Neuronal stem cell (in vitro differentiated cells): ENCODE measurements around the gene ALDOC.

Source experiments
- DNase-seq: peaks from one replicate; pipeline ENCODE4 v3.0.0-alpha.2; 2013; ENCODE audit warnings: low spot score
- H2AFZ ChIP-seq: one replicate; pipeline ENCODE4 v1.6.1; 2013; ENCODE audit warnings: mild to moderate bottlenecking, low read length, inconsistent platforms
- H2AK5ac ChIP-seq: 2 replicates; pipeline ENCODE4 v1.6.1; 2013; ENCODE audit warnings: low read depth, mild to moderate bottlenecking, inconsistent platforms, low read length, moderate library complexity, mixed read lengths
- H2BK120ac ChIP-seq: 2 replicates; pipeline ENCODE4 v1.6.1; 2013; ENCODE audit warnings: low read depth, mild to moderate bottlenecking, inconsistent platforms, low read length, moderate library complexity, mixed read lengths
- H2BK12ac ChIP-seq: one replicate; pipeline ENCODE4 v1.6.1; 2013; ENCODE audit warnings: low read length, inconsistent platforms
- H2BK15ac ChIP-seq: 2 replicates; pipeline ENCODE4 v1.6.1; 2013; ENCODE audit warnings: mild to moderate bottlenecking, low read length, inconsistent platforms, mixed read lengths
- H2BK5ac ChIP-seq: one replicate; pipeline ENCODE4 v1.6.1; 2013; ENCODE audit warnings: inconsistent platforms, mild to moderate bottlenecking, low read length, moderate library complexity
- H3K14ac ChIP-seq: one replicate; pipeline ENCODE4 v1.6.1; 2013; ENCODE audit warnings: low read length, inconsistent platforms
- H3K18ac ChIP-seq: 2 replicates; pipeline ENCODE4 v1.6.1; 2013; ENCODE audit warnings: low read length, inconsistent platforms
- H3K23ac ChIP-seq: 2 replicates; pipeline ENCODE4 v1.6.1; 2013; ENCODE audit warnings: low read depth, mild to moderate bottlenecking, mixed read lengths, low read length, inconsistent platforms; ENCODE audit not compliant: poor library complexity
- H3K27ac ChIP-seq: replicated peaks from 3 replicates; pipeline ENCODE4 v1.5.1; 2013; ENCODE audit warnings: low read length, inconsistent platforms
- H3K27me3 ChIP-seq, 3 experiments: 2 replicates each; pipeline ENCODE4 v1.6.1; 2013; ENCODE audit warnings: low read length in 3 of 3, mild to moderate bottlenecking in 2 of 3, inconsistent platforms in 1 of 3, low read depth in 1 of 3, mixed read lengths in 1 of 3, moderate library complexity in 1 of 3; ENCODE audit not compliant: control insufficient read depth in 3 of 3, insufficient read depth in 3 of 3
- H3K36me3 ChIP-seq, 2 donors: replicated peaks in 1 of 2; 2 replicates each; pipeline ENCODE4 v1.6.1; 2013; ENCODE audit warnings: low read length in 2 of 2; ENCODE audit not compliant: control insufficient read depth in 2 of 2, insufficient read depth in 2 of 2
- H3K4ac ChIP-seq: 2 replicates; pipeline ENCODE4 v1.6.1; 2013; ENCODE audit warnings: inconsistent platforms, mild to moderate bottlenecking, low read length, moderate library complexity
- H3K4me1 ChIP-seq, 2 donors: 1 replicate in 1 of 2; 2 replicates in 1 of 2; pipeline ENCODE4 v1.6.1; 2013; ENCODE audit warnings: low read length in 2 of 2, low read depth in 1 of 2; ENCODE audit not compliant: control insufficient read depth in 2 of 2, insufficient read depth in 1 of 2
- H3K4me2 ChIP-seq: one replicate; pipeline ENCODE4 v1.6.1; 2013; ENCODE audit warnings: mild to moderate bottlenecking, low read length, inconsistent platforms; ENCODE audit not compliant: insufficient read depth, poor library complexity, severe bottlenecking
- H3K4me3 ChIP-seq, 2 donors: 2 replicates each; pipeline ENCODE4 v1.5.1; 2013; ENCODE audit warnings: low read length in 2 of 2, mild to moderate bottlenecking in 2 of 2, inconsistent platforms in 1 of 2, moderate library complexity in 1 of 2
- H3K79me1 ChIP-seq: one replicate; pipeline ENCODE4 v1.6.1; 2013; ENCODE audit warnings: low read depth, mild to moderate bottlenecking, inconsistent platforms, low read length, moderate library complexity
- H3K9ac ChIP-seq: one replicate; pipeline ENCODE4 v1.6.1; 2013; ENCODE audit warnings: mild to moderate bottlenecking, low read depth, low read length, inconsistent platforms; ENCODE audit not compliant: poor library complexity
- H3K9me3 ChIP-seq, 2 donors: replicated peaks in 1 of 2; 2 replicates each; pipeline versions ENCODE3 to v1.6.1; 2013; ENCODE audit warnings: low read length in 2 of 2, mild to moderate bottlenecking in 2 of 2, inconsistent platforms in 1 of 2, low read depth in 1 of 2, mixed read lengths in 1 of 2, moderate library complexity in 1 of 2; ENCODE audit not compliant: control insufficient read depth in 2 of 2, insufficient read depth in 1 of 2
- H4K8ac ChIP-seq: one replicate; pipeline ENCODE4 v1.6.1; 2013; ENCODE audit warnings: low read depth, mild to moderate bottlenecking, inconsistent platforms, low read length, moderate library complexity
- H4K91ac ChIP-seq: one replicate; pipeline ENCODE4 v1.6.1; 2013; ENCODE audit warnings: low read length, low read depth, mild to moderate bottlenecking, inconsistent platforms; ENCODE audit not compliant: poor library complexity
- WGBS, 2 donors: extraction: QIAGEN DNeasy Blood & Tissue Kit; methylation state at CpG; one replicate each; pipeline ENCODE4 v1.1.7; 2013; ENCODE audit warnings: missing lambda C conversion rate in 2 of 2, mixed read lengths in 1 of 2; ENCODE audit not compliant: insufficient read length in 2 of 2, insufficient replicate concordance in 1 of 2; ENCODE audit errors: extremely low coverage in 2 of 2; 5-methylcytosine and 5-hydroxymethylcytosine counted together

ALDOC gene

GRCh38 chr17:28597606-28598383 is 21.1 kb upstream of the ALDOC start:
- Histone ChIP-seq H2BK15ac (no peak overlapping the region), H3K4ac (no peak overlapping the region), H3K9me3 (no peaks in the 10 kb centered on the region), H3K4me3 (peak overlapping the region; percentile 81 to 92), H3K27me3 (peaks cover 0 to 4% (median 0%) of the 10 kb centered on the region in 3 experiments), H4K91ac (no peak overlapping the region), H2BK120ac (no peak overlapping the region), H2BK5ac (no peak overlapping the region), H3K23ac (no peak overlapping the region), H3K4me2 (peak overlapping the region; percentile 74), H2AFZ (peak overlapping the region; percentile 90), H3K14ac (no peak overlapping the region), H2BK12ac (no peak overlapping the region), H2AK5ac (no peak overlapping the region), H3K79me1 (peaks cover 2% of the 10 kb centered on the region), H3K27ac (no peak overlapping the region), H3K18ac (no peak overlapping the region), H4K8ac (no peak overlapping the region), H3K36me3 (peaks cover 8 to 53% of the 10 kb centered on the region in 2 donors), H3K4me1 (peaks cover 9 to 12% of the 10 kb centered on the region in 2 donors), H3K9ac (no peak overlapping the region)
- no CpG with 5 or more reads among the region's 5 CpGs for WGBS, 2 donors
- DNase-seq = no peak

DNA sequence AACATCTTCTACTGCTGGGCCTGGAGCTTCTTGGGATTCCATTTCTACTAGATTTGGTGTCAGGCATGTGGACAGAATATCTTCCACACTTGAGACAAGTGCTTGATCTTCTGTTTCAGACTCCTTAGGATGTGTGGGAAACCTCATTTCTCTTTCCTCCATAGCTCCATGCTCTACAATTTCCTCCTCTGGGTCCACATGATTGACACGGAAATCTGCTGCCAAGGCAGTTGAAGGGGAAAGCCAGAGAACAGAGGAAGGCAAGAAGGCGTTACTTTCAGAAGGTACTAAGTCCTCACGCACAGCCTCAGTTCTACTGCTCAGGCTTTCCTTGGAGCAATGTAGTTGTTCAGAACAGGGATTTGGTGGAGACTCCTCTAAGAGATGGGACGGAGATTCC is 15.6 kb upstream of the ALDOC start:
- Histone ChIP-seq H2BK15ac (no peak overlapping the region), H3K4me3 (no peak overlapping the region), H3K23ac (no peak overlapping the region), H3K9ac (no peak overlapping the region), H3K79me1 (peaks cover 2% of the 10 kb centered on the region), H3K36me3 (peaks cover 41 to 90% of the 10 kb centered on the region in 2 donors), H3K9me3 (no peaks in the 10 kb centered on the region), H3K4me1 (peaks cover 0 to 1% of the 10 kb centered on the region in 2 donors), H2AFZ (no peak overlapping the region), H2BK5ac (no peak overlapping the region), H3K4me2 (no peak overlapping the region), H2BK12ac (no peak overlapping the region), H3K18ac (no peak overlapping the region), H2BK120ac (no peak overlapping the region), H3K4ac (no peak overlapping the region), H3K14ac (no peak overlapping the region), H2AK5ac (no peak overlapping the region), H4K8ac (no peak overlapping the region), H3K27ac (no peak overlapping the region), H3K27me3 (no peaks in the 10 kb centered on the region), H4K91ac (no peak overlapping the region)
- DNase-seq = no peak
- no CpG with 5 or more reads among the region's 4 CpGs for WGBS, 2 donors

- peaks cover 4% of the 10 kb centered on the region for H3K79me1 ChIP-seq
- H2BK15ac ChIP-seq = no peak overlapping the region
- H3K4me3 ChIP-seq = no peak overlapping the region
- H3K14ac ChIP-seq = no peak overlapping the region
- H3K23ac ChIP-seq = no peak overlapping the region
- H2AFZ ChIP-seq = no peak overlapping the region
- no peak for DNase-seq
- no peak overlapping the region for H3K18ac ChIP-seq
- no peak overlapping the region for H2BK120ac ChIP-seq
- H2BK12ac ChIP-seq = no peak overlapping the region
- H3K4me1 ChIP-seq = no peaks in the 10 kb centered on the region
- H3K36me3 ChIP-seq = peaks cover 61 to 94% of the 10 kb centered on the region in 2 donors
- no peak overlapping the region for H4K8ac ChIP-seq
- H2BK5ac ChIP-seq = no peak overlapping the region
- H3K27me3 ChIP-seq = no peaks in the 10 kb centered on the region
- no peaks in the 10 kb centered on the region for H3K9me3 ChIP-seq
- no peak overlapping the region for H3K27ac ChIP-seq
- H3K9ac ChIP-seq = no peak overlapping the region
- H2AK5ac ChIP-seq = no peak overlapping the region
- no peak overlapping the region for H4K91ac ChIP-seq
- H3K4ac ChIP-seq = no peak overlapping the region
- H3K4me2 ChIP-seq = no peak overlapping the region
- no CpG with 5 or more reads among the region's 3 CpGs for WGBS, 2 donors
These were observed 9.2 kb upstream of the ALDOC start for GRCh38 chr17:28585851-28586250.

GRCh38 chr17:28584434-28584833 is 7.7 kb upstream of the ALDOC start:
- Histone ChIP-seq H3K23ac (no peak overlapping the region), H3K4ac (no peak overlapping the region), H3K4me1 (no peaks in the 10 kb centered on the region), H3K4me2 (no peak overlapping the region), H2BK15ac (no peak overlapping the region), H4K8ac (no peak overlapping the region), H2BK120ac (no peak overlapping the region), H3K18ac (no peak overlapping the region), H3K36me3 (peaks cover 63 to 94% of the 10 kb centered on the region in 2 donors), H2AFZ (no peak overlapping the region), H3K14ac (no peak overlapping the region), H2BK5ac (no peak overlapping the region), H3K27me3 (no peaks in the 10 kb centered on the region), H2BK12ac (no peak overlapping the region), H3K9me3 (no peaks in the 10 kb centered on the region), H4K91ac (no peak overlapping the region), H3K4me3 (no peak overlapping the region), H3K9ac (no peak overlapping the region), H3K79me1 (peaks cover 4% of the 10 kb centered on the region), H2AK5ac (no peak overlapping the region), H3K27ac (no peak overlapping the region)
- WGBS, 2 donors = no CpG with 5 or more reads among the region's 3 CpGs
- DNase-seq = no peak
